ENCODE results near the gene OR52I2. TPM values are rescaled to one million over a fixed set of nuclear protein-coding genes. Genes with fewer than 3 reads are reported as not detected.
A peak's percentile ranks its signal among the peaks of the same experiment; 100 is the strongest.

The OR52I2 gene
- total RNA-seq, 3 donors from 2014 or later: not detected

DNA sequence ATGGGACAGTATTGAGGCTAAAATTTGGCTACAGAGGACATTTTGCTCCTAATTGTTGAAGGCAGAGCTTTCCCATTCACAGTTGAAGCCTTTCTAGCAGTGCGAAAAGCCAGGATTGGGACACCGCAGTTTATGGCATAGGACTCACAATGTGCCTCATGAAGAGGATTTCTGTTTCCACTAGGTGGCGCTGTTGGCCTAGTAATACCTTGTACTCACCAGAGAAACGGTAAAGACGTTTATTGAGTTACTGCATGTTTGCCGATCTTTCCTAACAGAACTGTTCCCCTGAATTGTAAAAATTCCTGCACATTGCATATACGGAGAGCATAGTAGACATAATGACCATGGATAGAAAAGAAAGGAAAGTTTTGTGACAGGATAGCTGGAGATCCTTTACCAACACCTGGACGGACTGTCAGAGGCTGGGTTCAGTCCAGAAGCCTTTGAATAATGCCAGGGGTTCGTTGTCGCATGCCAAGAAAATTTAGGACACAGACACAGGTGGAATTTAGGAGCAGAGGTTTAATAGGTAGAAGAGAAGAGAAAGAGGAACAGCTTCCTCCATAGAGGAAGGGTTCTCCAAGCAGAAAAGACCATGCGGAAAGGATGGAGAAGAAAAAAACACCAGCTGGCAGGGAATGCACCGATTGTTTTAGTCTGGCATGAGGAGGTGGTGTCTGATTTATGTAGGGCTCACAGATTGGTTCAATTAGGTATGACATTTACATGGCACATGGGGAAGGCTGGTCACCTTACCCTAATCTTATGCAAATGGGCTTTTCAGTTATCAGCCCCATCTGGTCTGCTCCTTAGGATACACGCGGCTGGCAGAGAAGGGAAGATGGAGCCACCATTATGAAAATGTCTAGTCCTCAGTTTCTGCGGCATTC is 44.9 kb downstream of the OR52I2 start:
- Histone ChIP-seq H3K36me3 (ENCODE audit: low read depth) (no peaks in the 10 kb centered on the region), H3K4me3 (no peak overlapping the region), H3K9me3 (peaks cover 5% of the 10 kb centered on the region), H3K4me1 (ENCODE audit: low read depth) (no peaks in the 10 kb centered on the region)
- peak; percentile 84 for ATAC-seq
- peak in 1 of 3 donors; percentile 88 for DNase-seq
- TF ChIP-seq, protein P1, sequence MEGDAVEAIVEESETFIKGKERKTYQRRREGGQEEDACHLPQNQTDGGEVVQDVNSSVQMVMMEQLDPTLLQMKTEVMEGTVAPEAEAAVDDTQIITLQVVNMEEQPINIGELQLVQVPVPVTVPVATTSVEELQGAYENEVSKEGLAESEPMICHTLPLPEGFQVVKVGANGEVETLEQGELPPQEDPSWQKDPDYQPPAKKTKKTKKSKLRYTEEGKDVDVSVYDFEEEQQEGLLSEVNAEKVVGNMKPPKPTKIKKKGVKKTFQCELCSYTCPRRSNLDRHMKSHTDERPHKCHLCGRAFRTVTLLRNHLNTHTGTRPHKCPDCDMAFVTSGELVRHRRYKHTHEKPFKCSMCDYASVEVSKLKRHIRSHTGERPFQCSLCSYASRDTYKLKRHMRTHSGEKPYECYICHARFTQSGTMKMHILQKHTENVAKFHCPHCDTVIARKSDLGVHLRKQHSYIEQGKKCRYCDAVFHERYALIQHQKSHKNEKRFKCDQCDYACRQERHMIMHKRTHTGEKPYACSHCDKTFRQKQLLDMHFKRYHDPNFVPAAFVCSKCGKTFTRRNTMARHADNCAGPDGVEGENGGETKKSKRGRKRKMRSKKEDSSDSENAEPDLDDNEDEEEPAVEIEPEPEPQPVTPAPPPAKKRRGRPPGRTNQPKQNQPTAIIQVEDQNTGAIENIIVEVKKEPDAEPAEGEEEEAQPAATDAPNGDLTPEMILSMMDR (IDR thresholded peaks at IDR 0.05): no peak
- intact Hi-C loops (cut with DNase I, micrococcal nuclease): no loop called here

- DNase-seq (no peak), ATAC-seq (no peak)
- Histone ChIP-seq H3K4me3 (no peak overlapping the region), H3K9me3 (no peaks in the 10 kb centered on the region), H3K36me3 (ENCODE audit: low read depth) (no peaks in the 10 kb centered on the region), H3K4me1 (ENCODE audit: low read depth) (no peaks in the 10 kb centered on the region)
- intact Hi-C loops (cut with DNase I, micrococcal nuclease): loop anchor here (5.0 to 10.0 kb wide), 3 partner anchors 191 to 369 kb away; partner anchors contain the start of gene OR51L1 (in 1 of the 2)
- TF ChIP-seq, protein P1 (IDR thresholded peaks at IDR 0.05): no peak
These were observed 54.6 kb downstream of the OR52I2 start for GRCh38 chr11:4636136-4636535.

GRCh38 chr11:4636962-4637661 is 55.6 kb downstream of the OR52I2 start, which contains the start of gene OR51D1:
TSS of gene OR51D1 (plus strand) at chr11:4637477. CDS start at chr11:4639791, 2,314 bp downstream.
- H3K4me1 ChIP-seq (ENCODE audit: low read depth): no peaks in the 10 kb centered on the region
- peak; percentile 54 to 77 (median 75) for DNase-seq
- TF ChIP-seq, protein P1 (IDR thresholded peaks at IDR 0.05): peak; percentile 77
- H3K36me3 ChIP-seq (ENCODE audit: low read depth): no peaks in the 10 kb centered on the region
- peak; percentile 95 for ATAC-seq
- no peak within 1 kb of the TSS for H3K4me3 ChIP-seq
- intact Hi-C loops (cut with DNase I, micrococcal nuclease): loop anchor here (5.0 to 10.0 kb wide), 3 partner anchors 190 to 368 kb away; partner anchors contain the start of gene OR51L1 (in 1 of the 2)
- no peaks in the 10 kb centered on the region for H3K9me3 ChIP-seq

DNA sequence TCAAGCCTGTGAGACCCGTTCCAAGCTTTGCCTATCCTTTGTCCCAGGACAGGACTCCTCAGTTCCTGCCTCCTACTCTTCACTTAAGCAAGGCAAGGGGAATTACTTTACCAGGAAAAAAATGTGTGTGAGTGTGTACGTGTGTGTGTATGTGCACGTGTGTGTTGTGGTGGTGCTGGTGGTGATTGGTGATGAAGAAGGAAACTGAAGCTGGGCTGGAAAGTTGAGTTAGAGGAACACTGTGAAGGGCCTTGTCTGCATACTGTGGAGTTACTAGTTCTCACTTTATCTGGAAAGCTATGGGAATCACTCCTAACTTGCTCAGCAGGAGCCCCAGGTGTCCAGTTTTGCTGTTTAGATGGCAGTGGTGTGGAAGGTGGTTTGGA is 56.1 kb downstream of the OR52I2 start:
- Histone ChIP-seq H3K4me3 (no peak overlapping the region), H3K36me3 (ENCODE audit: low read depth) (no peaks in the 10 kb centered on the region), H3K4me1 (ENCODE audit: low read depth) (no peaks in the 10 kb centered on the region), H3K9me3 (no peaks in the 10 kb centered on the region)
- ATAC-seq (no peak), DNase-seq (no peak)
- TF ChIP-seq, protein P1 (IDR thresholded peaks at IDR 0.05): no peak
- intact Hi-C loops (cut with DNase I, micrococcal nuclease): loop anchor here (5.0 to 10.0 kb wide), 3 partner anchors 190 to 367 kb away; partner anchors contain the start of gene OR51L1 (in 1 of the 2)

DNA sequence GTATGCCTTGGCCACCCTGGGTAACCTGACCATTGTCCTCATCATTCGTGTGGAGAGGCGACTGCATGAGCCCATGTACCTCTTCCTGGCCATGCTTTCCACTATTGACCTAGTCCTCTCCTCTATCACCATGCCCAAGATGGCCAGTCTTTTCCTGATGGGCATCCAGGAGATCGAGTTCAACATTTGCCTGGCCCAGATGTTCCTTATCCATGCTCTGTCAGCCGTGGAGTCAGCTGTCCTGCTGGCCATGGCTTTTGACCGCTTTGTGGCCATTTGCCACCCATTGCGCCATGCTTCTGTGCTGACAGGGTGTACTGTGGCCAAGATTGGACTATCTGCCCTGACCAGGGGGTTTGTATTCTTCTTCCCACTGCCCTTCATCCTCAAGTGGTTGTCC is 58.4 kb downstream of the OR52I2 start:
- Histone ChIP-seq H3K4me3 (no peak overlapping the region), H3K9me3 (no peaks in the 10 kb centered on the region), H3K36me3 (ENCODE audit: low read depth) (no peaks in the 10 kb centered on the region), H3K4me1 (ENCODE audit: low read depth) (no peaks in the 10 kb centered on the region)
- DNase-seq (no peak), ATAC-seq (no peak)
- TF ChIP-seq, protein P1 (IDR thresholded peaks at IDR 0.05): no peak
- intact Hi-C loops (cut with DNase I, micrococcal nuclease): loop anchor here (5.0 to 10.0 kb wide), 3 partner anchors 187 to 365 kb away; partner anchors contain the start of gene OR51L1 (in 1 of the 2)
